Mesothelial cell of epicardium (in vitro differentiated cells): ENCODE measurements around the gene SOD1. TPM values are rescaled to one million over a fixed set of nuclear protein-coding genes. Genes with fewer than 3 reads are reported as not detected.
"Not testable (repeated sequence)": the region's sequence is repeated elsewhere in the genome, so short reads cannot be mapped to it uniquely, and the experiment has no call there.

Experiments
- DNase-seq, 2 experiments: peaks; one replicate each; pipeline ENCODE4 v3.0.0; 2021; ENCODE audit warnings: low spot score in 2 of 2; ENCODE audit not compliant: unreplicated experiment in 2 of 2
- H3K27ac Mint-ChIP-seq: 2 replicates; pipeline ENCODE4 v1.8.0; 2021; ENCODE audit warnings: mixed read lengths
- H3K27me3 Mint-ChIP-seq: 2 replicates; pipeline ENCODE4 v1.8.0; 2021; ENCODE audit warnings: low read depth, mixed read lengths
- H3K36me3 Mint-ChIP-seq: 2 replicates; pipeline ENCODE4 v1.8.0; 2021; ENCODE audit warnings: mixed read lengths
- H3K4me1 Mint-ChIP-seq: 2 replicates; pipeline ENCODE4 v1.8.0; 2021; ENCODE audit warnings: mixed read lengths
- H3K4me3 Mint-ChIP-seq: 2 replicates; pipeline ENCODE4 v1.8.0; 2021; ENCODE audit warnings: mild to moderate bottlenecking, moderate library complexity, mixed read lengths
- H3K9me3 Mint-ChIP-seq: 2 replicates; pipeline ENCODE4 v1.8.0; 2021; ENCODE audit warnings: mixed read lengths
- total RNA-seq: library from RNA; stranded (reverse); gene quantifications from 3 replicates; pipeline ENCODE4 v1.2.1, GENCODE V29; 2021
- TF ChIP-seq, protein P1 (sequence below): fragments of 200-600 bp; sonication (generic); IDR thresholded peaks from one replicate; pipeline ENCODE4 v1.5.0; 2021; ENCODE audit warnings: antibody characterized with exemption; ENCODE audit not compliant: unreplicated experiment

SOD1 gene
- total RNA-seq, 1 donor from 2014 or later: 154 TPM

DNA sequence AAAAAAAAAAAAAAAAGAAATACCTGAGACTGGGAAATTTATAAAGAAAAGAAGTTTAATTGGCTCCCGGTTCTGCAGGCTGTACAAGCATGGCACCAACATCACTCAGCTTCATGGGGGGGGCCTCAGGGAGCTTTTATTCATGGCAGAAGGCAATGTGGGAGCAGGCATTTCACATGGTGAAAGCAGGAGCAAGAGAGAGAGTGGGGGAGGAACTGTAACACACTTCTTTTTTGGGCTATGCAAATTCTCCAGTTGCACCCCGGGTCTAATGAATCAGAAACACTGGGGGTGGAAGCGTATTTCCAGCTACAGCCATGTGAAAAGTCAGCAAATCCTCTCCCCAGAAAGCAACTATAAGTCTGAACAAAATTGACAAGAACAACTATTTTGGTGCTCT is 11.8 kb upstream of the SOD1 start:
- DNase-seq: no peak

DNA sequence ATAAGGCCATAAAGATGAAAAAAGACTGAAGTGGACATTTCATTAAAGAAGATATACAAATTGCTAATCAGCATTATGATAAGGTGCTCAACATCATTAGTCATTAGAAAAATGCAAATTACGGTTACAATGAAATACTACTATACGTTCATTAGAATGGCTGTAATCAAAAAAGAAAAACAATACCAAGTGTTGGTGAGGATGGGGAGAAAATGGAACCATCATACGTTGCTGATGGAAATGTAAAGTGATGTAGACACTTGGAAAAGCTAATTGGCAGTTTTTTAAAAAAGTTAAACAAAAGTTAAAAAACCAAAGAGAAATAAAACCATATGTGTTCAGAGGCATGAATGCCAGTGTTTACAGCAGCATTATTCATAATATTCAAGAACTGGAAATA is 8.6 kb upstream of the SOD1 start:
- Mint-ChIP-seq H3K27me3 (no peaks in the 10 kb centered on the region), H3K36me3 (no peaks in the 10 kb centered on the region), H3K27ac (no peak overlapping the region), H3K4me3 (no peak overlapping the region), H3K4me1 (no peaks in the 10 kb centered on the region), H3K9me3 (peaks cover 15% of the 10 kb centered on the region)
- no peak for DNase-seq
- TF ChIP-seq, protein P1, sequence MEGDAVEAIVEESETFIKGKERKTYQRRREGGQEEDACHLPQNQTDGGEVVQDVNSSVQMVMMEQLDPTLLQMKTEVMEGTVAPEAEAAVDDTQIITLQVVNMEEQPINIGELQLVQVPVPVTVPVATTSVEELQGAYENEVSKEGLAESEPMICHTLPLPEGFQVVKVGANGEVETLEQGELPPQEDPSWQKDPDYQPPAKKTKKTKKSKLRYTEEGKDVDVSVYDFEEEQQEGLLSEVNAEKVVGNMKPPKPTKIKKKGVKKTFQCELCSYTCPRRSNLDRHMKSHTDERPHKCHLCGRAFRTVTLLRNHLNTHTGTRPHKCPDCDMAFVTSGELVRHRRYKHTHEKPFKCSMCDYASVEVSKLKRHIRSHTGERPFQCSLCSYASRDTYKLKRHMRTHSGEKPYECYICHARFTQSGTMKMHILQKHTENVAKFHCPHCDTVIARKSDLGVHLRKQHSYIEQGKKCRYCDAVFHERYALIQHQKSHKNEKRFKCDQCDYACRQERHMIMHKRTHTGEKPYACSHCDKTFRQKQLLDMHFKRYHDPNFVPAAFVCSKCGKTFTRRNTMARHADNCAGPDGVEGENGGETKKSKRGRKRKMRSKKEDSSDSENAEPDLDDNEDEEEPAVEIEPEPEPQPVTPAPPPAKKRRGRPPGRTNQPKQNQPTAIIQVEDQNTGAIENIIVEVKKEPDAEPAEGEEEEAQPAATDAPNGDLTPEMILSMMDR: no peak

More for the DNA sequence above, 11.8 kb upstream of the SOD1 start:
- no peak overlapping the region for H3K27ac Mint-ChIP-seq
- H3K4me1 Mint-ChIP-seq: no peaks in the 10 kb centered on the region
- no peak overlapping the region for H3K4me3 Mint-ChIP-seq
- no peaks in the 10 kb centered on the region for H3K27me3 Mint-ChIP-seq
- TF ChIP-seq, protein P1: no peak
- H3K36me3 Mint-ChIP-seq: no peaks in the 10 kb centered on the region
- peaks cover 15% of the 10 kb centered on the region for H3K9me3 Mint-ChIP-seq

DNA sequence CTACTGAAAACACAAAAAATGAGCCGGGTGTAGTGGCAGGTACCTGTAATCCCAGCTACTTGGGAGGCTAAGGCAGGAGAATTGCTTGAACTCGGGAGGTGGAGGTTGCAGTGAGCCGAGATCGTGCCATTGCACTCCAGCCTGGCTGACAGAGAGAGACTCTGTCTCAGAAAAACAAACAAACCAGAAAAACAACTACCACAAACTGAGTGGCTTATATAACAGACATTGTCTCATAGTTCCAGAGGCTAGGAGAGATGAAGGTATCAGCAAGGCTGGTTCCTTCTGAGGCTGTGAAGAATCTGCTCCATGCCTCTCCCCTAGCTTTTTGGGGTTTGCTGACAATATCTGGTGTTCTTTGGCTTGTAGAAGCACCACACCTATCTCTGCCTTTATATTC is 8.0 kb upstream of the SOD1 start:
- H3K4me1 Mint-ChIP-seq, H3K27me3 Mint-ChIP-seq, H3K27ac Mint-ChIP-seq, DNase-seq, H3K4me3 Mint-ChIP-seq, H3K36me3 Mint-ChIP-seq: not testable (repeated sequence)
- peaks cover 15% of the 10 kb centered on the region for H3K9me3 Mint-ChIP-seq

DNA sequence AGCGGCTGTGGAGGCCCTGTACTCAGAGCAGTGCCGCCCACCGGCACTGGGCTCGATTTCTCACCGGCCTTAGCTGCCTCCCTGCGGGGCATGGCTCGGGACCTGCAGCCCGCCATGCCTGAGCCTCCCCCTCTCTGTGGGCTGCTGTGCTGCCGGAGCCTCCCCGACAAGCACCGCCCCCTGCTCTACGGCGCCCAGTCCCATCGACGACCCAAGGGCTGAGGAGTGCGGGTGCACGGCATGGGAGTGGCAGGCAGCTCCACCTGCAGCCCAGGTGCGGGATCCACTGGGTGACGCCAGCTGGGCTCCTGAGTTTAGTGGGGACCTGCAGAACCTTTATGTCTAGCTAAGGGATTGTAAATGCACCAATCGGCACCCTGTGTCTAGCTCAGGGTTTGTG is 5.2 kb upstream of the SOD1 start:
- Mint-ChIP-seq H3K4me1 (peaks cover 6% of the 10 kb centered on the region), H3K27ac (no peak overlapping the region), H3K27me3 (no peaks in the 10 kb centered on the region), H3K9me3 (peaks cover 11% of the 10 kb centered on the region), H3K4me3 (no peak overlapping the region), H3K36me3 (no peaks in the 10 kb centered on the region)
- DNase-seq: no peak
- TF ChIP-seq, protein P1: no peak

DNA sequence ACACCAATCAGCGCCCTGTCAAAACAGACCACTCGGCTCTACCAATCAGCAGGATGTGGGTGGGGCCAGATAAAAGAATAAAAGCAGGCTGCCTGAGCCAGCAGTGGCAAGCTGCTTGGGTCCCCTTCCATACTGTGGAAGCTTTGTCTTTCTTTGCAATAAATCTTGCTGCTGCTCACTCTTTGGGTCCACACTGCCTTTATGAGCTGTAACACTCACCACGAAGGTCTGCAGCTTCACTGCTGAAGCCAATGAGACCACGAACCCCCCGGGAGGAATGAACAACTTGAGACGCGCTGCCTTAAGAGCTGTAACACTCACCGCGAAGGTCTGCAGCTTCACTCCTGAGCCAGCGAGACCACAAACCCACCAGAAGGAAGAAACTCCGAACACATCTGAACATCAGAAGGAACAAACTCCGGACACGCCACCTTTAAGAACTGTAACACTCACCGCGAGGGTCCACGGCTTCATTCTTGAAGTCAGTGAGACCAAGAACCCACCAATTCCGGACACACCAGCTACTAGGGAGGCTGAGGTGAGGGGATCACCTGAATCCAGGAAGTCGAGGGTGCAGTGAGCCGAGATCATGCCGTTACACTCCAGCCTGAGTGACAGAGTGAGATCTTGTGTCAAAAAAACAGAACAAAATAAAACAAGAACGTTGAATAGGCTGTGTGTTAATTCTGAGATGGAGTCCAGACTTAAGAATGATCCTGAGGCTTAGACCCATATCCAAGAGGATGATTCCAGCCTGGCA is 4.5 kb upstream of the SOD1 start:
- H3K27me3 Mint-ChIP-seq, H3K9me3 Mint-ChIP-seq, H3K4me1 Mint-ChIP-seq, H3K4me3 Mint-ChIP-seq, H3K27ac Mint-ChIP-seq, H3K36me3 Mint-ChIP-seq, DNase-seq: not testable (repeated sequence)

DNA sequence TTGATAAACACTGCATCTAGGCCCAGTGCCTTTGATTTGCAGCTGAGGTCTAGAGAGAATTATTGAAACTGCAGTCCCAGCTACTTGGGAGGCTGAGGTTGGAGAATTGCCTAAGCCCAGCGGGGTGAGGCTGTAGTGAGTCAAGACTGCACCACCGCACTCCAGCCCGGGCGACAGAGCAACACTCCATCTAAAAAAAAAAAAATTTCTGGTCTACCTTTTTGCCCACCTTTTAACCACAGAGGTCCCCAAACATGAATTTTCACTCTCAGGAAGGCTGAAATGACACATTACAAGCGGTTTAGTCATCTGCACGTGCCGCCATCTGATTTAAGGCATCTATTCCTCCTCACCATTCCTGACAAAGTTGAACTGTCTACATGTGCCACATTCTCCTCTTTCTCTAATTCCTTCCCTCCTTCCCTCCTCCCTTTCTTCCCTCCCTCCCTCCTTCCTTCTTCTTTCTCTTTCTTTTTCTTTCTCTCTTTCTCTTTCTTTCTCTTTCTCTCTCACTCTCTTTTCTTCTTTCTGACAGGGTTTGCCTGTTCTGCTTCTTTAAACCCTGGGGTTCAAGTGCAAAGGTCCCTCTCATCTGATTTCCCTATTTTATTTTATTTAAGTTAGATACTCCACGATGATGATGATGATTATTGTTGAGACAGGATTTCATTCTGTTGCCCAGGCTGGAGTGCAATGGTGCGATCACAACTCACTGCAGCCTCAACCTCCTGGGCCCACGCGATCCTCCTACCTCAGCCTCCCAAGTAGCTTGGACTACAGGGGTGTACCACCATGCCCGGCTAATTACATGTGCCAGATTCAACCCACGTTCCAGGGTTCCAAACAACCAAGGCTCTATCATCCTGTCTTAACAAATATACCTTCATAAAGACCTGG is 3.0 kb upstream of the SOD1 start:
- Mint-ChIP-seq H3K27ac (no peak overlapping the region), H3K9me3 (no peaks in the 10 kb centered on the region), H3K27me3 (no peaks in the 10 kb centered on the region), H3K4me1 (peaks cover 20% of the 10 kb centered on the region), H3K36me3 (no peaks in the 10 kb centered on the region), H3K4me3 (no peak overlapping the region)
- no peak for DNase-seq
- TF ChIP-seq, protein P1: no peak
